GM20000 (cell line): ENCODE data around the gene SGCD.
"Not testable (repeated sequence)": the region's sequence is repeated elsewhere in the genome, so short reads cannot be mapped to it uniquely, and the experiment has no call there.

ENCODE experiments used
- DNase-seq: peaks from one replicate; pipeline ENCODE4 v3.0.0; 2012; ENCODE audit warnings: low spot score
- TF ChIP-seq, protein P1 (sequence below): IDR thresholded peaks from 2 replicates; pipeline ENCODE4 v1.5.1; 2012; ENCODE audit warnings: mild to moderate bottlenecking, control low read depth; ENCODE audit errors: extremely low read depth, missing control alignments

SGCD gene

DNA sequence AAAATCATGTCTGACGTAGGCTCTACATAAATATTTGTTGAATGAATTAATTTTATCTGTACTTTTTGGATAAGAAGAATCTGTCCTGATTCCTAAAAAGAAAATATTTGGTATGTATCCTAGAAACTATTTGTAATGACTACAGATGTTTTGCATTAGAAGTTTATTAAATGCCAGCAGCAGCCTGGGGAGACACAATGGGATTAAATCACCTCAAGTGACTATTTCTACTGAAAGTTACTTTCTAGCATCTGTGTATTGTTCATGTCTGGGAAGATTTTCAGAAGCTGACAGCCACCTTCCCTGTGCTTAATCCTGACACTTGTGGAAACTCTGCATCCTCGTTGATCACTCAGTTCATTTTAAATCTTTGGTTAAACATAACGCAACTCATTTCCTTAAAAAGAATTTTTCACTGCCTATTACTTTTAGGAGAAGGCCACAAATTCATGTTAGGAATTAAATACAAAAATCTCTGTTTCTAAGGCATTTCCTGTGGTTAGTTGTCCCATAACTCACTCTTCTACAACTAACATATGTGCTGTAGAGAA, 313.8 kb downstream of the SGCD start:
- TF ChIP-seq, protein P1, sequence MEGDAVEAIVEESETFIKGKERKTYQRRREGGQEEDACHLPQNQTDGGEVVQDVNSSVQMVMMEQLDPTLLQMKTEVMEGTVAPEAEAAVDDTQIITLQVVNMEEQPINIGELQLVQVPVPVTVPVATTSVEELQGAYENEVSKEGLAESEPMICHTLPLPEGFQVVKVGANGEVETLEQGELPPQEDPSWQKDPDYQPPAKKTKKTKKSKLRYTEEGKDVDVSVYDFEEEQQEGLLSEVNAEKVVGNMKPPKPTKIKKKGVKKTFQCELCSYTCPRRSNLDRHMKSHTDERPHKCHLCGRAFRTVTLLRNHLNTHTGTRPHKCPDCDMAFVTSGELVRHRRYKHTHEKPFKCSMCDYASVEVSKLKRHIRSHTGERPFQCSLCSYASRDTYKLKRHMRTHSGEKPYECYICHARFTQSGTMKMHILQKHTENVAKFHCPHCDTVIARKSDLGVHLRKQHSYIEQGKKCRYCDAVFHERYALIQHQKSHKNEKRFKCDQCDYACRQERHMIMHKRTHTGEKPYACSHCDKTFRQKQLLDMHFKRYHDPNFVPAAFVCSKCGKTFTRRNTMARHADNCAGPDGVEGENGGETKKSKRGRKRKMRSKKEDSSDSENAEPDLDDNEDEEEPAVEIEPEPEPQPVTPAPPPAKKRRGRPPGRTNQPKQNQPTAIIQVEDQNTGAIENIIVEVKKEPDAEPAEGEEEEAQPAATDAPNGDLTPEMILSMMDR, result no peak
- DNase-seq, result no peak

DNA sequence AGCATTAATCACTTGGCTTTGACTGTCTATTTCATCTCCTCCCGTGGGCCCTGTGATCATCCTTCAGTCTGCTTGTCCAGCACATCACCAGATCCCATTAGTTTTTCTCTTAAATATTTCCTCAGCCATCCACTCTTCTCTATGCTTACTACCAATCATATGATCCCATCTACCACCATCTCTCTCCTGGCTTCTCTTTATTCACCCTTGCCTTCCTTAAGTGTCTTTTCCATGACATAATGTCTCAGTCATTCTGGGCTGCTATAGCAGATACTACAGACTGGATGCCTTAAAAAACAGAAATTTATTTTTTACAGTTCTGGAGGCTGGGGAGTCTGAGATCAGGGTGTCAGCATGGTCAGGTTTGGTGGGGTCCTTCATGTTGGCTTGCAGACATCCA, 314.7 kb downstream of the SGCD start:
- TF ChIP-seq, protein P1, result no peak
- no peak for DNase-seq

DNA sequence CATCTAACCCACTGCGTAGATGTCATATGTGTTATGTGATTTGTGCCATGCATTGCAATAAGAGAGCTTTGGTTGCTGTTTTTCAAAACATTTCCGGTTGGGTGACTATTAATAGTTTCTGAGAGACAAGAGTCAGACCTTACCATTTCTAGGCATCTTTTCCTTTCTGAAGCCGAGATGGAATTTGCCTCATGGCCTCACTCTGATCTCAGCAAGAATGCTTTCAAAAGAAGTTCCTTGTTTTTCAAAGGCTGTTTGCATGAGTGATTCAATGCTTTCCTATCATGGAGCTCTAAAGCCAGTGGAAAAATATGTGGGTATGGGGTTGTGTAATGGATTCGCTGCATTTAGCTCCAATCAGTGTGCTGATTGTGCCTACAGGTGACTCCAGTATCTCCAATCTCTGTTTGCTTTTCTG, 320.1 kb downstream of the SGCD start:
- TF ChIP-seq, protein P1, result no peak
- no peak for DNase-seq

DNA sequence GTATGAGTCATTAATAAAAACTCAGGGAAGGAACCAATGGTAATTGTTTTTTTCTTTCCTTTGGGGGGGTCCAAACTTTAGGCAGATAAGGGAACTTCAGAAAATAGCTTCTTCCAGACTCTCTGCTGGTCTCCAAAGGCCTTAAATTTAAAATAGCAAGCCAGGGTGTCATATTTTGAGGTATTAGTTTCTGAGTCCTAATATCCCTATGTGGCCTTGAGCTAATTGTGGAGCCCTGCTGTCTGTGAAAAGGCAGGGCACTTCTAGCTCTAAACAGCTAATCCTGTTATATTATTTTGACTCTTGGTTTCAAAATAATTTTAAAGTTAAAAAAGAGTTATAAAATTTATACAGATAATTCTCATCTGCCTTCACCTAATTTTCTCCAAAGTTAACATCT, 327.5 kb downstream of the SGCD start:
- TF ChIP-seq, protein P1, result no peak

DNA sequence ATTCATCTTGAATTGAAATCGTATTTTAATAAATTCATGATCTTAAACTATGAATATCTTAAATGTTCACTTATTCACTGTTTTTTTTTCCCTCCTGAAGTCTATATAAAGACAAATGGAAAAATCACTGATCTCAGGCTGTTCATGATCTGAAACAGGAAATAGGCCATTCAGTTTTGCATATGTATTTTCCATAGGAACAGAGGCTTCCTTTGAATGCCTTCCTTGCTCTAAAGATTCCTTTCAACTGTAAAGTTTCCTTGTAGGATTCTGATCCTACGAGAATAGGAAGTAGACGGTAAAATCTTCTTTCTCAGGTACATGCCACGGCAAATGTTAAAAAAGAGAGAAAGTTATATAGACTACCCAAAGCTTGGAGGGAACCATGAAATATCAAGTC, 328.8 kb downstream of the SGCD start:
- TF ChIP-seq, protein P1, result no peak
- no peak for DNase-seq

More for the DNA sequence above, 327.5 kb downstream of the SGCD start:
- DNase-seq, result no peak

DNA sequence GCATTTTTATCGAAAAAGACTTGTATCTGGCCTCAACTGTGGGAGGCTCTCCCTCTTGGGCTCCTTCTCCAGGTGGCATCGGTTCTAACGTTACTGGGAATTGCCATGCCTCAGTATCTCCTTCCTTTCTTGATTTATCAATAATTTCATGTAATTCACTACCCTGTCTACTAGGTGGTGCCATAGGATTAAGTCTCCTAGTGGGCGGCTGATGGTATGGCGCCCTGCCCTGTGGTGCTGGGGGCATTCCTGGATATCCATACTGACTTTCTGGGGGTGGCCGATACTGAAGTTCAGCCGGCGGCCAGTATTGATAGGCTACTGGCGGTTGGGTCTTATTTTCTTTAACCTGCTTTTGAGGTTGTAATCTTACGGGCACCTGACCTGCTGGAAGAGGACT, 337.9 kb downstream of the SGCD start:
- not testable (repeated sequence) for DNase-seq

DNA sequence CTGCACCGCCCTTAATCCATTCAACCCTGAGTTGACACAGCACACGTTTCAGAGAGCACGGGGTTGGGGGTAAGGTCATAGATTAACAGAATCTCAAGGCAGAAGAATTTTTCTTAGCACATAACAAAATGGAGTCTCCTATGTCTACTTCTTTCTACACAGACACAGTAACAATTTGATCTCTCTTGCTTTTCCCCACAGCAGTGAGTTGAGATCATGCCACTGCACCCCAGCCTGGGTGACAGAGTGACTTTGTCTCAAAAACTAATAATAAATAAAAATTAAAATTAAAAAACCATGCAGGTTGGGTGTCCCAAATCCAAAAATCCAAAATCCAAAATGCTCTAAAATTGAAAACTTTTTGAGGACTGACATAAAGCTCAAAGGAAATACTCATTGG, 339.7 kb downstream of the SGCD start:
- DNase-seq, result not testable (repeated sequence)

DNA sequence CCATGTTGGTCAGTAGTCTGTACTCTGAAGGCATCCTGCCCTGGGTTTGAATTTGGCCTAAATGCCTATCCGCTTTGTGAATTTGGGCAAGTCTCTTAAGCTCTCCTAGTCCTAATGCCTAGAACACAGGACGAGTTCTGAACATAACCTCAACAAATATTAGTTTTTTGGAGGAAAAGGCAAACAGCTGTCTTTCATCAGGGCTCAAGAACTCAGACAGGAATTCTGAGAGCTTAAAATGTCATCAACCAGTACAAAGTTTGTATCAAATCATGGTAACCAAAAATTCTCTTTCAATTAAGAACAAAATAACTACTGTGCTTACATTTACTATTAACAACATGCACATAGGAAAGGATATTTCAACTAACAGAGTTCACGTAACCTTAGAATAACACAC, 340.7 kb downstream of the SGCD start:
- no peak for DNase-seq
- TF ChIP-seq, protein P1, result no peak
